Trophoblast cell (in vitro differentiated cells and primary cell): ENCODE results near the gene ASIC2.

Source experiments
- DNase-seq, 2 donors: peaks; one replicate each; pipeline ENCODE4 v3.0.0-alpha.2; 2016
- H2AFZ ChIP-seq: 2 replicates; pipeline ENCODE4 v1.6.1; 2013; ENCODE audit warnings: low read length, moderate library complexity, mild to moderate bottlenecking; ENCODE audit not compliant: insufficient read depth, poor library complexity
- H2AK5ac ChIP-seq: 2 replicates; pipeline ENCODE4 v1.6.1; 2013; ENCODE audit warnings: mild to moderate bottlenecking, low read length
- H2BK120ac ChIP-seq: 2 replicates; pipeline ENCODE4 v1.6.1; 2013; ENCODE audit warnings: low read length, mild to moderate bottlenecking, moderate library complexity; ENCODE audit not compliant: insufficient read depth, poor library complexity
- H2BK12ac ChIP-seq: 2 replicates; pipeline ENCODE4 v1.6.1; 2013; ENCODE audit warnings: mild to moderate bottlenecking, low read length, moderate library complexity
- H2BK5ac ChIP-seq: 2 replicates; pipeline ENCODE4 v1.6.1; 2013; ENCODE audit warnings: low read length, low read depth, moderate library complexity, mild to moderate bottlenecking; ENCODE audit not compliant: poor library complexity
- H3K14ac ChIP-seq: 2 replicates; pipeline ENCODE4 v1.6.1; 2013; ENCODE audit warnings: mild to moderate bottlenecking, low read length
- H3K18ac ChIP-seq: 2 replicates; pipeline ENCODE4 v1.6.1; 2013; ENCODE audit warnings: mild to moderate bottlenecking, low read length
- H3K23ac ChIP-seq: 2 replicates; pipeline ENCODE4 v1.6.1; 2013; ENCODE audit warnings: low read length
- H3K27ac ChIP-seq: 2 replicates; pipeline ENCODE4 v1.5.1; 2013; ENCODE audit warnings: low read depth, mild to moderate bottlenecking, inconsistent platforms, low read length, moderate library complexity
- H3K27me3 ChIP-seq: 2 replicates; pipeline ENCODE4 v1.6.1; 2013; ENCODE audit warnings: inconsistent platforms, mild to moderate bottlenecking, low read length, moderate library complexity; ENCODE audit not compliant: insufficient read depth
- H3K36me3 ChIP-seq, 2 experiments: 1 replicate in 1 of 2; 2 replicates in 1 of 2; pipeline ENCODE4 v1.6.1; 2013; ENCODE audit warnings: low read length in 2 of 2, mild to moderate bottlenecking in 2 of 2, moderate library complexity in 1 of 2; ENCODE audit not compliant: insufficient read depth in 2 of 2, control insufficient read depth in 1 of 2
- H3K4ac ChIP-seq: 2 replicates; pipeline ENCODE4 v1.6.1; 2013; ENCODE audit warnings: low read depth, mild to moderate bottlenecking, low read length, moderate library complexity
- H3K4me1 ChIP-seq, 2 experiments: 1 replicate in 1 of 2; 2 replicates in 1 of 2; pipeline ENCODE4 v1.6.1; 2013; ENCODE audit warnings: low read length in 2 of 2, mild to moderate bottlenecking in 2 of 2, moderate library complexity in 1 of 2; ENCODE audit not compliant: insufficient read depth in 2 of 2, control insufficient read depth in 1 of 2
- H3K4me2 ChIP-seq: 2 replicates; pipeline ENCODE4 v1.6.1; 2013; ENCODE audit warnings: inconsistent platforms, mild to moderate bottlenecking, low read length, moderate library complexity
- H3K4me3 ChIP-seq: 2 replicates; pipeline ENCODE4 v1.5.1; 2013; ENCODE audit warnings: mild to moderate bottlenecking, low read depth, low read length, inconsistent platforms
- H3K79me1 ChIP-seq: one replicate; pipeline ENCODE4 v1.6.1; 2013; ENCODE audit warnings: low read length
- H3K79me2 ChIP-seq: 2 replicates; pipeline ENCODE4 v1.6.1; 2013; ENCODE audit warnings: low read length, mild to moderate bottlenecking; ENCODE audit not compliant: control insufficient read depth, insufficient read depth, poor library complexity
- H3K9ac ChIP-seq: 2 replicates; pipeline ENCODE4 v1.6.1; 2013; ENCODE audit warnings: mild to moderate bottlenecking, low read length
- H3K9me3 ChIP-seq: 2 replicates; pipeline ENCODE4 v1.6.1; 2013; ENCODE audit warnings: low read depth, mild to moderate bottlenecking, control low read depth, inconsistent platforms, low read length; ENCODE audit not compliant: insufficient read depth
- H4K12ac ChIP-seq: 2 replicates; pipeline ENCODE4 v1.6.1; 2013; ENCODE audit warnings: low read depth, mild to moderate bottlenecking, low read length, moderate library complexity
- H4K8ac ChIP-seq: 2 replicates; pipeline ENCODE4 v1.6.1; 2013; ENCODE audit warnings: low read depth, mild to moderate bottlenecking, low read length, moderate library complexity
- H4K91ac ChIP-seq: one replicate; pipeline ENCODE4 v1.6.1; 2013; ENCODE audit warnings: low read depth, mild to moderate bottlenecking, low read length, moderate library complexity
- WGBS: extraction: QIAGEN DNeasy Blood & Tissue Kit; methylation state at CpG from one replicate; pipeline ENCODE4 v1.1.7; 2013; ENCODE audit warnings: missing lambda C conversion rate; ENCODE audit not compliant: insufficient read length, insufficient coverage; ENCODE audit errors: extremely low coverage; 5-methylcytosine and 5-hydroxymethylcytosine counted together

ASIC2 gene

GRCh38 chr17:33073416-33073815 lies 219.7 kb downstream of the ASIC2 start:
- H3K14ac ChIP-seq: no peak overlapping the region
- no peak overlapping the region for H4K91ac ChIP-seq
- H3K79me1 ChIP-seq: no peaks in the 10 kb centered on the region
- no peaks in the 10 kb centered on the region for H3K9me3 ChIP-seq
- DNase-seq: no peak
- no peak overlapping the region for H2BK120ac ChIP-seq
- H4K12ac ChIP-seq: no peak overlapping the region
- WGBS: no CpG with 5 or more reads among the region's 7 CpGs
- no peak overlapping the region for H3K4me3 ChIP-seq
- H2AFZ ChIP-seq: no peak overlapping the region
- H2AK5ac ChIP-seq: no peak overlapping the region
- H3K23ac ChIP-seq: no peak overlapping the region
- no peak overlapping the region for H3K4me2 ChIP-seq
- H3K4me1 ChIP-seq: no peaks in the 10 kb centered on the region
- H2BK5ac ChIP-seq: no peak overlapping the region
- H3K79me2 ChIP-seq: no peaks in the 10 kb centered on the region
- no peak overlapping the region for H3K9ac ChIP-seq
- no peaks in the 10 kb centered on the region for H3K27me3 ChIP-seq
- no peaks in the 10 kb centered on the region for H3K36me3 ChIP-seq
- no peak overlapping the region for H3K27ac ChIP-seq
- no peak overlapping the region for H2BK12ac ChIP-seq
- no peak overlapping the region for H3K18ac ChIP-seq
- H3K4ac ChIP-seq: no peak overlapping the region
- H4K8ac ChIP-seq: no peak overlapping the region

DNA sequence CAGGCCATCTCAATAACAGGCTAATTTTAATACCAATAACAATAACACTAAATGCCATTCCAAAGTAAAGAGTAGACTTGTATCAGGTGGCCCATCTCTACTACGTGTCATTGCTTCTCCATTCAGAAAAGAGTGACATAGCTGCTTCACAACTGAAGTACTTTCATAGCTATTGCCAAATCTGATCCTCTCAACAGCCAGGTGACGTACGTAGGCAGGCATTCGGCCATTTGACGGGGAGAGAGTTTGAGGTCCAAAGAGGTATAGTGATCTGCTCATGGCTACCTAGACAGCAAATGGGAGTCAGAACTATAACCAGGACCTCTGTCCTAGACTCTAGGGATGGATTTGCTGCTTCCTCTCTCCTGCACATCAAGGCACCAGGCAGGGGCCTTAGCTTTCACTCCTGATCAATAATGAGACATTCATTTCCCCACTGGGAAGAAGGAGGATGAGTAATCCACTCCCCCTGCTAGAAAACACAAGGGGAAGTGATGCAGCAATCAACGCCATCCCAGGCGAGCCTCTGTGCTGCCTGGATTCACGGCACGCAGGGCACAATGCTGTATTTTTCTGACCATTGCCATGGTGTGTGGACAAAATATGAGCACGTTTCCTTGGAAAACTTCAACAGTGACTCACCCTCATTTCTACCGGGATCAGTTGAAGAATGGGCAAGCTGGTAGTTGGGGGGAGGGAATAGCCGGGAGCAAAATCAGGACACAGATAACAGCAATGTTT lies 220.5 kb downstream of the ASIC2 start:
- Histone ChIP-seq H4K12ac (no peak overlapping the region), H4K8ac (no peak overlapping the region), H3K9ac (no peak overlapping the region), H3K79me2 (no peaks in the 10 kb centered on the region), H2AFZ (no peak overlapping the region), H3K79me1 (no peaks in the 10 kb centered on the region), H3K14ac (no peak overlapping the region), H2BK120ac (no peak overlapping the region), H3K4me1 (no peaks in the 10 kb centered on the region), H4K91ac (no peak overlapping the region), H3K27ac (no peak overlapping the region), H2BK12ac (no peak overlapping the region), H3K27me3 (no peaks in the 10 kb centered on the region), H3K4me3 (no peak overlapping the region), H3K36me3 (no peaks in the 10 kb centered on the region), H3K4ac (no peak overlapping the region), H3K23ac (no peak overlapping the region), H3K4me2 (no peak overlapping the region), H3K9me3 (no peaks in the 10 kb centered on the region), H3K18ac (no peak overlapping the region), H2BK5ac (no peak overlapping the region), H2AK5ac (no peak overlapping the region)
- WGBS: no CpG with 5 or more reads among the region's 12 CpGs
- DNase-seq: peak; percentile 91 to 98

DNA sequence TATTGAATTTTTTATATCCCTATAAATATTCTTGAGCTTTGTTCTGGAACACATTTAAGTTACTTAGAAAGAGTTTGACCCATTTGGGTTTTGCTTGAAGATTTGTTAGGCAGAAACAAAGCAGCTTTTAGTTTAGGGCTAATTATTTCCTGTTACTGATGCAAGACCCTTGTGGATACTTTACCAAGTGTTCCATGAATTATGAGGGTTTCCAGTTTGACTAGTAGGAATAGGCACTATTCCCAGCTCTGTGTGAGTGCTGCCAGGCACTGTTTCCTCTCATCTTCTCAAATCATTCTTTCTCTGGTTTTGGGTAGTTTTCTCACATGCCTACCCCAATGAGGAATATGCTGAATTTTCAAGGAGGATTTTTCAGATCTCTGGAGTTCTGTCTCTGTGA lies 221.4 kb downstream of the ASIC2 start:
- Histone ChIP-seq H4K12ac (no peak overlapping the region), H4K8ac (no peak overlapping the region), H2BK12ac (no peak overlapping the region), H3K4me1 (no peaks in the 10 kb centered on the region), H3K4me2 (no peak overlapping the region), H2BK120ac (no peak overlapping the region), H3K36me3 (no peaks in the 10 kb centered on the region), H3K4me3 (no peak overlapping the region), H2AFZ (no peak overlapping the region), H3K27ac (no peak overlapping the region), H3K23ac (no peak overlapping the region), H3K4ac (no peak overlapping the region), H3K14ac (no peak overlapping the region), H3K27me3 (no peaks in the 10 kb centered on the region), H3K79me2 (no peaks in the 10 kb centered on the region), H3K9ac (no peak overlapping the region), H2BK5ac (no peak overlapping the region), H4K91ac (no peak overlapping the region), H3K18ac (no peak overlapping the region), H3K9me3 (no peaks in the 10 kb centered on the region), H2AK5ac (no peak overlapping the region), H3K79me1 (no peaks in the 10 kb centered on the region)
- peak in 1 of 2 donors; percentile 56 for DNase-seq

GRCh38 chr17:33057564-33057963 lies 235.5 kb downstream of the ASIC2 start:
- H3K9ac ChIP-seq: no peak overlapping the region
- H4K12ac ChIP-seq: no peak overlapping the region
- no peak overlapping the region for H3K23ac ChIP-seq
- no peaks in the 10 kb centered on the region for H3K36me3 ChIP-seq
- no peak overlapping the region for H3K4me2 ChIP-seq
- peak; percentile 76 to 88 for DNase-seq
- H3K9me3 ChIP-seq: peaks cover 2% of the 10 kb centered on the region
- no peak overlapping the region for H3K14ac ChIP-seq
- no peaks in the 10 kb centered on the region for H3K4me1 ChIP-seq
- no peak overlapping the region for H3K18ac ChIP-seq
- no peak overlapping the region for H2BK12ac ChIP-seq
- H3K4ac ChIP-seq: no peak overlapping the region
- H4K8ac ChIP-seq: no peak overlapping the region
- H2AFZ ChIP-seq: no peak overlapping the region
- H3K79me2 ChIP-seq: no peaks in the 10 kb centered on the region
- H3K79me1 ChIP-seq: no peaks in the 10 kb centered on the region
- H3K27me3 ChIP-seq: no peaks in the 10 kb centered on the region
- no peak overlapping the region for H4K91ac ChIP-seq
- no peak overlapping the region for H2AK5ac ChIP-seq
- H3K4me3 ChIP-seq: no peak overlapping the region
- WGBS: no CpG with 5 or more reads among the region's 2 CpGs
- no peak overlapping the region for H2BK5ac ChIP-seq
- no peak overlapping the region for H2BK120ac ChIP-seq
- H3K27ac ChIP-seq: no peak overlapping the region
